Neural progenitor cell (in vitro differentiated cells): ENCODE results near the gene HEY2. TPM values are rescaled to one million over a fixed set of nuclear protein-coding genes. Genes with fewer than 3 reads are reported as not detected.
A peak's percentile ranks its signal among the peaks of the same experiment; 100 is the strongest.

Source experiments
- DNase-seq: peaks from one replicate; pipeline ENCODE4 v3.0.0-alpha.2; 2016; ENCODE audit warnings: low spot score
- H2AFZ ChIP-seq: fragments of 200-600 bp; sonication (generic); replicated peaks from 2 replicates; pipeline ENCODE4 v1.6.1; 2016; ENCODE audit warnings: antibody characterized with exemption
- H3F3A ChIP-seq: fragments of 200-600 bp; sonication (generic); 2 replicates; pipeline ENCODE4 v1.6.1; 2016; ENCODE audit warnings: antibody characterized with exemption, low read depth
- H3K27ac ChIP-seq: fragments of 200-600 bp; sonication (generic); 2 replicates; pipeline ENCODE4 v1.5.1; 2016; ENCODE audit warnings: mild to moderate bottlenecking
- H3K27me3 ChIP-seq: fragments of 200-600 bp; sonication (generic); 2 replicates; pipeline ENCODE4 v1.6.1; 2016; ENCODE audit warnings: mild to moderate bottlenecking, moderate library complexity
- H3K36me3 ChIP-seq: fragments of 200-600 bp; sonication (generic); 2 replicates; pipeline ENCODE4 v1.5.1; 2016
- H3K4me1 ChIP-seq: fragments of 200-600 bp; sonication (generic); 2 replicates; pipeline ENCODE4 v1.6.1; 2016; ENCODE audit warnings: mixed run types
- H3K4me2 ChIP-seq: fragments of 200-600 bp; sonication (generic); 2 replicates; pipeline ENCODE4 v1.6.1; 2016
- H3K4me3 ChIP-seq: fragments of 200-600 bp; sonication (generic); 2 replicates; pipeline ENCODE4 v1.5.1; 2016
- H3K79me2 ChIP-seq: fragments of 200-600 bp; sonication (generic); 2 replicates; pipeline ENCODE4 v1.6.1; 2016; ENCODE audit warnings: low read depth
- H3K9ac ChIP-seq: fragments of 200-600 bp; sonication (generic); 2 replicates; pipeline ENCODE4 v1.6.1; 2016
- H3K9me3 ChIP-seq: fragments of 200-600 bp; sonication (generic); 2 replicates; pipeline ENCODE4 v1.5.1; 2016; ENCODE audit warnings: low read depth
- H4K20me1 ChIP-seq: fragments of 200-600 bp; sonication (generic); 2 replicates; pipeline ENCODE4 v1.6.1; 2016; ENCODE audit warnings: low read depth
- H3K27ac Mint-ChIP-seq: 3 replicates; pipeline ENCODE4 v1.8.0; 2021; ENCODE audit warnings: mixed read lengths
- H3K27me3 Mint-ChIP-seq: 2 replicates; pipeline ENCODE4 v1.8.0; 2022; ENCODE audit warnings: low read depth, mild to moderate bottlenecking, inconsistent platforms, moderate library complexity, mixed read lengths; ENCODE audit not compliant: insufficient read depth
- H3K36me3 Mint-ChIP-seq: 3 replicates; pipeline ENCODE4 v1.8.0; 2021; ENCODE audit warnings: mixed read lengths
- H3K4me1 Mint-ChIP-seq: 3 replicates; pipeline ENCODE4 v1.8.0; 2021; ENCODE audit warnings: mixed read lengths
- H3K4me3 Mint-ChIP-seq: 3 replicates; pipeline ENCODE4 v1.8.0; 2021; ENCODE audit warnings: mild to moderate bottlenecking, moderate library complexity, mixed read lengths
- H3K9me3 Mint-ChIP-seq: 3 replicates; pipeline ENCODE4 v1.8.0; 2020; ENCODE audit warnings: mixed read lengths
- CTCF ChIP-seq: fragments of 200-600 bp; sonication (generic); IDR thresholded peaks from 2 replicates; pipeline ENCODE4 v1.5.1; 2017; ENCODE audit warnings: antibody characterized with exemption, mild to moderate bottlenecking
- EZH2 ChIP-seq: fragments of 200-600 bp; sonication (generic); IDR thresholded peaks from 2 replicates; pipeline ENCODE4 v1.6.1; 2017; ENCODE audit warnings: antibody characterized with exemption, mild to moderate bottlenecking, moderate library complexity
- EZH2phosphoT487 ChIP-seq: fragments of 200-600 bp; sonication (generic); IDR thresholded peaks from 2 replicates; pipeline ENCODE4 v1.6.1; 2017; ENCODE audit warnings: antibody characterized with exemption
- total RNA-seq: library from RNA; depleted of rRNA; stranded (reverse); fragments of >200 nt; gene quantifications from 2 replicates; pipeline ENCODE4 v1.2.3, GENCODE V29; 2015; ENCODE audit warnings: low replicate concordance

Gene HEY2
- total RNA-seq, 1 donor from 2014 or later: 1.1 TPM

DNA sequence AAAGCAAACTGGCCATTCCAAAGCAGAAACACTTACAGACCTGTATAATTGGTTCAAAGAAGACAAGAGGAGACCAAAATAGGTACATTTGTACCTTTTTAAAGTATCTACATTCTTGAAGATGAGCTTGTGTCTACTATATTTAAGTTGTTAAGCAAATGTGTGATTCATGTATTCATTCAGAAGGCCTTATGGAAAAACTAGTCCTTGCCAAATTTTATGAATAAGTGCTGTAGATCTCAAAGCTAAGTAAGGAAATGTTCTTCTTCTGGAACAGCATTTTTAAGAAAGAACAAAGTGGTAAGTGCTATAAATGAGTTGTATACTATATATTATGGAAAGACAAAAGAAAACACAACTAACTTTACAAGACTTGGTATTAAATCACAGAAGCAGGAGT lies 22.2 kb upstream of the HEY2 start:
- no peaks in the 10 kb centered on the region for H3K9me3 ChIP-seq
- no peak overlapping the region for H3K9ac ChIP-seq
- H3F3A ChIP-seq: no peaks in the 10 kb centered on the region
- Mint-ChIP-seq H3K4me1 (no peaks in the 10 kb centered on the region), H3K27me3 (no peaks in the 10 kb centered on the region), H3K36me3 (no peaks in the 10 kb centered on the region), H3K4me3 (no peak overlapping the region), H3K27ac (no peak overlapping the region), H3K9me3 (no peaks in the 10 kb centered on the region)
- no peaks in the 10 kb centered on the region for H3K4me1 ChIP-seq
- H3K27me3 ChIP-seq: no peaks in the 10 kb centered on the region
- H3K79me2 ChIP-seq: no peaks in the 10 kb centered on the region
- H4K20me1 ChIP-seq: no peaks in the 10 kb centered on the region
- no peak for DNase-seq
- TF ChIP-seq EZH2 (no peak), CTCF (no peak)
- H3K27ac ChIP-seq: no peak overlapping the region
- no peak overlapping the region for H3K4me2 ChIP-seq
- H2AFZ ChIP-seq: no peak overlapping the region
- no peaks in the 10 kb centered on the region for H3K36me3 ChIP-seq
- no peak overlapping the region for H3K4me3 ChIP-seq

GRCh38 chr6:125728739-125729138 lies 20.7 kb upstream of the HEY2 start:
- Mint-ChIP-seq H3K4me3 (no peak overlapping the region), H3K4me1 (no peaks in the 10 kb centered on the region), H3K27ac (no peak overlapping the region), H3K36me3 (no peaks in the 10 kb centered on the region), H3K9me3 (no peaks in the 10 kb centered on the region), H3K27me3 (no peaks in the 10 kb centered on the region)
- no peaks in the 10 kb centered on the region for H3K27me3 ChIP-seq
- TF ChIP-seq CTCF (no peak), EZH2phosphoT487 (no peak), EZH2 (no peak)
- H4K20me1 ChIP-seq: no peaks in the 10 kb centered on the region
- H3K4me2 ChIP-seq: peak overlapping the region; percentile 25
- H3K4me3 ChIP-seq: no peak overlapping the region
- H3F3A ChIP-seq: no peaks in the 10 kb centered on the region
- H3K79me2 ChIP-seq: no peaks in the 10 kb centered on the region
- H3K36me3 ChIP-seq: no peaks in the 10 kb centered on the region
- no peak overlapping the region for H3K9ac ChIP-seq
- H3K4me1 ChIP-seq: no peaks in the 10 kb centered on the region
- DNase-seq: no peak
- H3K27ac ChIP-seq: no peak overlapping the region
- H3K9me3 ChIP-seq: no peaks in the 10 kb centered on the region
- no peak overlapping the region for H2AFZ ChIP-seq

GRCh38 chr6:125729983-125730382 lies 19.4 kb upstream of the HEY2 start:
- Mint-ChIP-seq H3K4me1 (no peaks in the 10 kb centered on the region), H3K27ac (no peak overlapping the region), H3K4me3 (no peak overlapping the region), H3K9me3 (no peaks in the 10 kb centered on the region), H3K36me3 (no peaks in the 10 kb centered on the region), H3K27me3 (peaks cover 3% of the 10 kb centered on the region)
- no peak for DNase-seq
- H3F3A ChIP-seq: no peaks in the 10 kb centered on the region
- H2AFZ ChIP-seq: no peak overlapping the region
- no peaks in the 10 kb centered on the region for H3K36me3 ChIP-seq
- no peak overlapping the region for H3K4me2 ChIP-seq
- H3K4me3 ChIP-seq: no peak overlapping the region
- H4K20me1 ChIP-seq: no peaks in the 10 kb centered on the region
- H3K9me3 ChIP-seq: no peaks in the 10 kb centered on the region
- H3K9ac ChIP-seq: no peak overlapping the region
- TF ChIP-seq EZH2: no peak
- TF ChIP-seq CTCF: no peak
- no peak for TF ChIP-seq EZH2phosphoT487
- H3K27me3 ChIP-seq: no peaks in the 10 kb centered on the region
- H3K27ac ChIP-seq: no peak overlapping the region
- no peaks in the 10 kb centered on the region for H3K79me2 ChIP-seq
- no peaks in the 10 kb centered on the region for H3K4me1 ChIP-seq

- Histone ChIP-seq H3K36me3 (no peaks in the 10 kb centered on the region), H4K20me1 (no peaks in the 10 kb centered on the region), H3K4me3 (no peak overlapping the region), H3F3A (no peaks in the 10 kb centered on the region), H3K9ac (no peak overlapping the region), H3K4me1 (no peaks in the 10 kb centered on the region), H3K27ac (no peak overlapping the region), H2AFZ (no peak overlapping the region), H3K4me2 (no peak overlapping the region), H3K79me2 (no peaks in the 10 kb centered on the region), H3K9me3 (no peaks in the 10 kb centered on the region), H3K27me3 (no peaks in the 10 kb centered on the region)
- TF ChIP-seq CTCF (no peak), EZH2phosphoT487 (no peak), EZH2 (no peak)
- no peak for DNase-seq
- no peak overlapping the region for H3K27ac Mint-ChIP-seq
- H3K27me3 Mint-ChIP-seq: peaks cover 3% of the 10 kb centered on the region
- H3K4me1 Mint-ChIP-seq: no peaks in the 10 kb centered on the region
- H3K9me3 Mint-ChIP-seq: no peaks in the 10 kb centered on the region
- H3K36me3 Mint-ChIP-seq: no peaks in the 10 kb centered on the region
- H3K4me3 Mint-ChIP-seq: no peak overlapping the region
Measured at GRCh38 chr6:125732398-125732797, 17.0 kb upstream of the HEY2 start.
